ENCODE results near the gene PRDM16.

PRDM16 gene

GRCh38 chr1:3271866-3272265 is 202.9 kb downstream of the PRDM16 start:
- TF ChIP-seq CTCF (IDR thresholded peaks at IDR 0.05; ENCODE audit: borderline replicate concordance, control extremely low read depth, extremely low read depth, insufficient read depth, missing control alignments): no peak
- in situ Hi-C loops (cut with MboI; ENCODE audit: low sequenced_read_pairs, unreplicated experiment): no loop called here
- DNase-seq (ENCODE audit: low spot score): no peak

GRCh38 chr1:3272321-3273045 is 203.5 kb downstream of the PRDM16 start:
- DNase-seq (ENCODE audit: low spot score): no peak
- TF ChIP-seq CTCF (IDR thresholded peaks at IDR 0.05; ENCODE audit: borderline replicate concordance, control extremely low read depth, extremely low read depth, insufficient read depth, missing control alignments): no peak
- in situ Hi-C loops (cut with MboI; ENCODE audit: low sequenced_read_pairs, unreplicated experiment): no loop called here

- no peak for DNase-seq (ENCODE audit: low spot score)
- TF ChIP-seq CTCF (IDR thresholded peaks at IDR 0.05; ENCODE audit: borderline replicate concordance, control extremely low read depth, extremely low read depth, insufficient read depth, missing control alignments): no peak
- in situ Hi-C loops (cut with MboI; ENCODE audit: low sequenced_read_pairs, unreplicated experiment): no loop called here
Measured at GRCh38 chr1:3273447-3273846, 204.4 kb downstream of the PRDM16 start.

- no peak for TF ChIP-seq CTCF (IDR thresholded peaks at IDR 0.05; ENCODE audit: borderline replicate concordance, control extremely low read depth, extremely low read depth, insufficient read depth, missing control alignments)
- DNase-seq (ENCODE audit: low spot score): no peak
- in situ Hi-C loops (cut with MboI; ENCODE audit: low sequenced_read_pairs, unreplicated experiment): no loop called here
Measured at GRCh38 chr1:3274972-3275371, 206.0 kb downstream of the PRDM16 start.

- no peak for TF ChIP-seq CTCF (IDR thresholded peaks at IDR 0.05; ENCODE audit: borderline replicate concordance, control extremely low read depth, extremely low read depth, insufficient read depth, missing control alignments)
- in situ Hi-C loops (cut with MboI; ENCODE audit: low sequenced_read_pairs, unreplicated experiment): no loop called here
- no peak for DNase-seq (ENCODE audit: low spot score)
Measured at GRCh38 chr1:3275471-3276340, 206.7 kb downstream of the PRDM16 start.

- DNase-seq (ENCODE audit: low spot score): no peak
- no peak for TF ChIP-seq CTCF (IDR thresholded peaks at IDR 0.05; ENCODE audit: borderline replicate concordance, control extremely low read depth, extremely low read depth, insufficient read depth, missing control alignments)
- in situ Hi-C loops (cut with MboI; ENCODE audit: low sequenced_read_pairs, unreplicated experiment): no loop called here
Measured at GRCh38 chr1:3276341-3276800, 207.4 kb downstream of the PRDM16 start.
